B cell (primary cell): Measurements from ENCODE around the gene KDELR3.

Experiments
- CTCF ChIP-seq: fragments of 200-600 bp; IDR thresholded peaks from one replicate; pipeline ENCODE4 v1.8.0; 2022; ENCODE audit warnings: antibody characterized with exemption, mild to moderate bottlenecking
- EZH2 ChIP-seq: IDR thresholded peaks from 2 replicates; pipeline ENCODE4 v1.6.1; 2012; ENCODE audit warnings: borderline replicate concordance, low read depth, mild to moderate bottlenecking, moderate library complexity, low read length; ENCODE audit not compliant: insufficient read depth, poor library complexity, severe bottlenecking

GRCh38 chr22:38489142-38489541 lies 21.2 kb downstream of the KDELR3 start:
- TF ChIP-seq CTCF (no peak), EZH2 (no peak)
